ENCODE measurements around the gene TRPM3. TPM values are rescaled to one million over a fixed set of nuclear protein-coding genes. Genes with fewer than 3 reads are reported as not detected.

TRPM3 gene
- total and polyA plus RNA-seq, 2 of the 13 experiments (the other 11 are each of a cell fraction or from before 2014, with no cell fraction given): not detected

DNA sequence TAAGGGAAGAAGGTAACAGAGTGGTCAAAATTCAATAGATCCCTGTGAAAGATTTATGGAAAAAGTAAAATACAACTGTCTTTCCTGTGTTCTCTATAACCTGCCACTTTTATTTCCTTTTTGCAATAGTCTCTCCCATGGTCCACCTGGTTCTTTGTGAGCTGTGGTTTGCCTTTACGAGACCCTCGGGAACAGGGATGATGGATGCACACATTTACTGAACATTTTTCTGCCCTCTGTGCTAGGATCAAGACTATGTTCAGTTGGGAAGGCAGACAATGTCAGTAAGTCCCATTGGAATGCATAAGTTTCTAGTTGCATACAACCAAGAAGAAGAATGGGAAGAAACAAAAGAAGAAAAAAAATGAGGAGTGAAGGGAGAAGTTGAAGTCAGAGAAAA, 281.2 kb downstream of the TRPM3 start (continued):
- TF ChIP-seq, protein P1, sequence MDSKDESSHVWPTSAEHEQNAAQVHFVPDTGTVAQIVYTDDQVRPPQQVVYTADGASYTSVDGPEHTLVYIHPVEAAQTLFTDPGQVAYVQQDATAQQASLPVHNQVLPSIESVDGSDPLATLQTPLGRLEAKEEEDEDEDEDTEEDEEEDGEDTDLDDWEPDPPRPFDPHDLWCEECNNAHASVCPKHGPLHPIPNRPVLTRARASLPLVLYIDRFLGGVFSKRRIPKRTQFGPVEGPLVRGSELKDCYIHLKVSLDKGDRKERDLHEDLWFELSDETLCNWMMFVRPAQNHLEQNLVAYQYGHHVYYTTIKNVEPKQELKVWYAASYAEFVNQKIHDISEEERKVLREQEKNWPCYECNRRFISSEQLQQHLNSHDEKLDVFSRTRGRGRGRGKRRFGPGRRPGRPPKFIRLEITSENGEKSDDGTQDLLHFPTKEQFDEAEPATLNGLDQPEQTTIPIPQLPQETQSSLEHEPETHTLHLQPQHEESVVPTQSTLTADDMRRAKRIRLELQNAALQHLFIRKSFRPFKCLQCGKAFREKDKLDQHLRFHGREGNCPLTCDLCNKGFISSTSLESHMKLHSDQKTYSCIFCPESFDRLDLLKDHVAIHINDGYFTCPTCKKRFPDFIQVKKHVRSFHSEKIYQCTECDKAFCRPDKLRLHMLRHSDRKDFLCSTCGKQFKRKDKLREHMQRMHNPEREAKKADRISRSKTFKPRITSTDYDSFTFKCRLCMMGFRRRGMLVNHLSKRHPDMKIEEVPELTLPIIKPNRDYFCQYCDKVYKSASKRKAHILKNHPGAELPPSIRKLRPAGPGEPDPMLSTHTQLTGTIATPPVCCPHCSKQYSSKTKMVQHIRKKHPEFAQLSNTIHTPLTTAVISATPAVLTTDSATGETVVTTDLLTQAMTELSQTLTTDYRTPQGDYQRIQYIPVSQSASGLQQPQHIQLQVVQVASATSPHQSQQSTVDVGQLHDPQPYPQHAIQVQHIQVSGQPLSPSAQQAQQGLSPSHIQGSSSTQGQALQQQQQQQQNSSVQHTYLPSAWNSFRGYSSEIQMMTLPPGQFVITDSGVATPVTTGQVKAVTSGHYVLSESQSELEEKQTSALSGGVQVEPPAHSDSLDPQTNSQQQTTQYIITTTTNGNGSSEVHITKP (CRISPR knock-in tag; IDR thresholded peaks at IDR 0.05; ENCODE audit: low read depth): no peak
- TF ChIP-seq FOXA1 (IDR thresholded peaks at IDR 0.05): no peak
- no peak for TF ChIP-seq FOXA1 (CRISPR knock-in tag; IDR thresholded peaks at IDR 0.05)

DNA sequence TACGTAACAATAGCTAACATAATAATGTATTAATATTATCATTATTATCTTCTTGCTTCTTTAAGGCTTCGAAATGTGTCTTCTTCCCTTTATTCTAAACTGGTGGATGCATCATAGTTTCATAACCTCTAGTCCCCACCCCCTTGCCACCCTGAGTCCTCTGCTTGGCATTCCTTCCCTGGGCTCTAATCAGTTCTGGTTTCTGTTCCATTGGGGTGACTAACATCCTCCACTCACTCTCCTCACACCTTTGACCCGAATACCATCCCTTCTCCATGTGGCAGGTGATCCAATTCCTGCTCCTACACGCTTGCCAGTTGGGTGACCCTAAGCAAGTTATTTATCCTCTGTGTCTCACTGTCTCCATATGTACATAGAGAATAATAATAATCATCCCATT, 286.1 kb downstream of the TRPM3 start:
- Histone ChIP-seq H3K27ac (ENCODE audit: extremely low read length, insufficient read depth, low read length) (no peak overlapping the region), H3K9me3 (ENCODE audit: low read length) (no peaks in the 10 kb centered on the region), H3K4me3 (replicated peaks in 1 of 3; ENCODE audit: insufficient read depth in 1 of 3, low read depth in 2 of 3, low read length in 3 of 3) (no peak overlapping the region), H2AFZ (ENCODE audit: low read length) (no peak overlapping the region), H3K36me3 (replicated peaks in 1 of 2; ENCODE audit: control insufficient read depth in 1 of 2, insufficient read depth in 2 of 2, low read length in 2 of 2) (no peaks in the 10 kb centered on the region), H3K9ac (ENCODE audit: insufficient read depth, low read depth, low read length) (no peak overlapping the region), H3K4me1 (ENCODE audit: insufficient read depth, low read length) (no peaks in the 10 kb centered on the region), H4K20me1 (ENCODE audit: insufficient read depth, low read length) (no peaks in the 10 kb centered on the region), H3K27me3 (ENCODE audit: control insufficient read depth in 1 of 2, insufficient read depth in 2 of 2, low read length in 2 of 2) (no peaks in the 10 kb centered on the region), H3K79me2 (ENCODE audit: insufficient read depth, low read length) (no peaks in the 10 kb centered on the region), H3K4me2 (ENCODE audit: low read depth, low read length) (no peak overlapping the region)
- no peak for FAIRE-seq
- intact Hi-C loops (cut with micrococcal nuclease; ENCODE audit: unreplicated experiment): no loop called here
- ATAC-seq: no peak
- BruUV-seq (replicated peaks): no TSS peak
- POLR2A ChIA-PET: no interaction called here
- 2% methylated on average over 4 of the region's 4 CpGs for WGBS (ENCODE audit: low lambda C conversion rate)
- in situ Hi-C loops (cut with HindIII; ENCODE audit: extremely low pct_ligation_motif_present, low pct_unique_long_range_greater_than_20kb): no loop called here
- DNase-seq (ENCODE audit: low spot score): no peak
- CTCF ChIA-PET (ENCODE audit: low intra/inter-chr PET ratio, low total read pairs): no interaction called here
- TF ChIP-seq, protein P2, sequence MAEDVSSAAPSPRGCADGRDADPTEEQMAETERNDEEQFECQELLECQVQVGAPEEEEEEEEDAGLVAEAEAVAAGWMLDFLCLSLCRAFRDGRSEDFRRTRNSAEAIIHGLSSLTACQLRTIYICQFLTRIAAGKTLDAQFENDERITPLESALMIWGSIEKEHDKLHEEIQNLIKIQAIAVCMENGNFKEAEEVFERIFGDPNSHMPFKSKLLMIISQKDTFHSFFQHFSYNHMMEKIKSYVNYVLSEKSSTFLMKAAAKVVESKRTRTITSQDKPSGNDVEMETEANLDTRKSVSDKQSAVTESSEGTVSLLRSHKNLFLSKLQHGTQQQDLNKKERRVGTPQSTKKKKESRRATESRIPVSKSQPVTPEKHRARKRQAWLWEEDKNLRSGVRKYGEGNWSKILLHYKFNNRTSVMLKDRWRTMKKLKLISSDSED (CRISPR knock-in tag; IDR thresholded peaks at IDR 0.05): no peak
- TF ChIP-seq, protein P3, sequence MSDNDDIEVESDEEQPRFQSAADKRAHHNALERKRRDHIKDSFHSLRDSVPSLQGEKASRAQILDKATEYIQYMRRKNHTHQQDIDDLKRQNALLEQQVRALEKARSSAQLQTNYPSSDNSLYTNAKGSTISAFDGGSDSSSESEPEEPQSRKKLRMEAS (IDR thresholded peaks at IDR 0.05): no peak
- TF ChIP-seq ZNF460 (CRISPR knock-in tag; IDR thresholded peaks at IDR 0.05; ENCODE audit: borderline replicate concordance): no peak
- no peak for TF ChIP-seq ZSCAN22 (CRISPR knock-in tag; IDR thresholded peaks at IDR 0.05)
- no peak for TF ChIP-seq ARID2 (CRISPR knock-in tag; IDR thresholded peaks at IDR 0.05; ENCODE audit: borderline replicate concordance)
- TF ChIP-seq SNAI1 (CRISPR knock-in tag; IDR thresholded peaks at IDR 0.05; ENCODE audit: borderline replicate concordance): no peak
- no peak for TF ChIP-seq ZNF839 (CRISPR knock-in tag; IDR thresholded peaks at IDR 0.05; ENCODE audit: borderline replicate concordance)
- TF ChIP-seq ZNF256 (CRISPR knock-in tag; conservative IDR thresholded peaks at IDR 0.05): no peak
- TF ChIP-seq, protein P4, sequence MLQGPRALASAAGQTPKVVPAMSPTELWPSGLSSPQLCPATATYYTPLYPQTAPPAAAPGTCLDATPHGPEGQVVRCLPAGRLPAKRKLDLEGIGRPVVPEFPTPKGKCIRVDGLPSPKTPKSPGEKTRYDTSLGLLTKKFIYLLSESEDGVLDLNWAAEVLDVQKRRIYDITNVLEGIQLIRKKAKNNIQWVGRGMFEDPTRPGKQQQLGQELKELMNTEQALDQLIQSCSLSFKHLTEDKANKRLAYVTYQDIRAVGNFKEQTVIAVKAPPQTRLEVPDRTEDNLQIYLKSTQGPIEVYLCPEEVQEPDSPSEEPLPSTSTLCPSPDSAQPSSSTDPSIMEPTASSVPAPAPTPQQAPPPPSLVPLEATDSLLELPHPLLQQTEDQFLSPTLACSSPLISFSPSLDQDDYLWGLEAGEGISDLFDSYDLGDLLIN (CRISPR knock-in tag; IDR thresholded peaks at IDR 0.05; ENCODE audit: borderline replicate concordance): no peak
- TF ChIP-seq, protein P5, sequence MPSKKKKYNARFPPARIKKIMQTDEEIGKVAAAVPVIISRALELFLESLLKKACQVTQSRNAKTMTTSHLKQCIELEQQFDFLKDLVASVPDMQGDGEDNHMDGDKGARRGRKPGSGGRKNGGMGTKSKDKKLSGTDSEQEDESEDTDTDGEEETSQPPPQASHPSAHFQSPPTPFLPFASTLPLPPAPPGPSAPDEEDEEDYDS (CRISPR knock-in tag; IDR thresholded peaks at IDR 0.05): no peak
- no peak for TF ChIP-seq THYN1 (CRISPR knock-in tag; IDR thresholded peaks at IDR 0.05; ENCODE audit: borderline replicate concordance, low read depth)
- no peak for TF ChIP-seq TBX3 (IDR thresholded peaks at IDR 0.05; ENCODE audit: borderline replicate concordance)
- TF ChIP-seq MED13 (CRISPR knock-in tag; IDR thresholded peaks at IDR 0.05): no peak
- no peak for TF ChIP-seq SKI (IDR thresholded peaks at IDR 0.05; ENCODE audit: partially characterized antibody)

Measured in HepG2 (cell line).